DOHH2 (cell line): ENCODE data around the gene ZMIZ1.

Source experiments
- H3F3A ChIP-seq: fragments of 200-600 bp; sonication (generic), shearing (Covaris generic); 2 replicates; pipeline ENCODE4 v1.6.0; 2016; ENCODE audit warnings: antibody characterized with exemption, mild to moderate bottlenecking; ENCODE audit not compliant: control insufficient read depth, insufficient read depth
- H3K27ac ChIP-seq: fragments of 200-600 bp; sonication (generic); 2 replicates; pipeline ENCODE4 v1.5.1; 2014; ENCODE audit warnings: low read depth, mild to moderate bottlenecking, low read length, moderate library complexity
- H3K27me3 ChIP-seq: fragments of 200-600 bp; sonication (generic); 2 replicates; pipeline ENCODE4 v1.6.1; 2014; ENCODE audit warnings: mild to moderate bottlenecking, low read length, mixed read lengths; ENCODE audit not compliant: control insufficient read depth
- H3K36me3 ChIP-seq: fragments of 200-600 bp; sonication (generic); 2 replicates; pipeline ENCODE4 v1.6.1; 2014; ENCODE audit warnings: mild to moderate bottlenecking, low read length, moderate library complexity, mixed read lengths; ENCODE audit not compliant: control insufficient read depth
- H3K4me1 ChIP-seq: fragments of 200-600 bp; sonication (generic); 2 replicates; pipeline ENCODE4 v1.6.1; 2014; ENCODE audit warnings: mild to moderate bottlenecking, low read length, mixed read lengths; ENCODE audit not compliant: control insufficient read depth
- H3K4me2 ChIP-seq: fragments of 200-600 bp; sonication (generic); 2 replicates; pipeline ENCODE4 v1.6.0; 2014; ENCODE audit warnings: mild to moderate bottlenecking, low read length, moderate library complexity
- H3K4me3 ChIP-seq: fragments of 200-600 bp; sonication (generic); 2 replicates; pipeline ENCODE4 v1.5.1; 2014; ENCODE audit warnings: mild to moderate bottlenecking, low read length, mixed read lengths
- H3K79me2 ChIP-seq: fragments of 200-600 bp; sonication (generic); 2 replicates; pipeline ENCODE4 v1.6.1; 2014; ENCODE audit warnings: mild to moderate bottlenecking, low read length, mixed read lengths; ENCODE audit not compliant: control insufficient read depth
- H3K9me2 ChIP-seq: fragments of 200-600 bp; sonication (generic); replicated peaks from 2 replicates; pipeline ENCODE4 v1.6.1; 2014; ENCODE audit warnings: mild to moderate bottlenecking, low read length, mixed read lengths; ENCODE audit not compliant: control insufficient read depth
- H3K9me3 ChIP-seq: fragments of 200-600 bp; sonication (generic); 2 replicates; pipeline ENCODE4 v1.6.1; 2014; ENCODE audit warnings: antibody characterized with exemption, low read length, mixed read lengths; ENCODE audit not compliant: control insufficient read depth, insufficient read depth
- H4K20me1 ChIP-seq: fragments of 200-600 bp; sonication (generic); 2 replicates; pipeline ENCODE4 v1.6.0; 2014; ENCODE audit warnings: low read depth, mild to moderate bottlenecking, antibody characterized with exemption, low read length, moderate library complexity; ENCODE audit not compliant: control insufficient read depth, insufficient read depth
- CTCF ChIP-seq: fragments of 200-600 bp; sonication (generic); IDR thresholded peaks from one replicate; pipeline ENCODE4 v1.5.1; 2014; ENCODE audit warnings: antibody characterized with exemption, mild to moderate bottlenecking, low read depth, low read length; ENCODE audit not compliant: poor library complexity, severe bottlenecking
- EZH2phosphoT487 ChIP-seq: fragments of 200-600 bp; sonication (generic); IDR thresholded peaks from 2 replicates; pipeline ENCODE4 v1.6.1; 2017; ENCODE audit warnings: borderline replicate concordance, mild to moderate bottlenecking, antibody characterized with exemption, low read length, moderate library complexity, mixed read lengths

Gene ZMIZ1

GRCh38 chr10:79350407-79351154, 281.8 kb downstream of the ZMIZ1 start:
- Histone ChIP-seq H3K36me3 (peaks cover 80% of the 10 kb centered on the region), H3K27ac (no peak overlapping the region), H3K27me3 (no peaks in the 10 kb centered on the region), H3K4me1 (peaks cover 25% of the 10 kb centered on the region), H3K79me2 (peaks cover 44% of the 10 kb centered on the region), H3F3A (0 out of 2 replicates have a peak, but pooled peaks cover 4% of the 10 kb centered on the region), H3K4me3 (no peak overlapping the region), H3K4me2 (no peak overlapping the region), H3K9me3 (no peaks in the 10 kb centered on the region), H3K9me2 (no peaks in the 10 kb centered on the region), H4K20me1 (peaks cover 34% of the 10 kb centered on the region; the same call in 1 of the 2 replicates)
- TF ChIP-seq CTCF (no peak), EZH2phosphoT487 (no peak)

GRCh38 chr10:79351332-79351731, 282.6 kb downstream of the ZMIZ1 start:
- Histone ChIP-seq H4K20me1 (peaks cover 34% of the 10 kb centered on the region; the same call in 1 of the 2 replicates), H3K9me2 (no peaks in the 10 kb centered on the region), H3K36me3 (peaks cover 87% of the 10 kb centered on the region)

GRCh38 chr10:79352035-79352877, 283.5 kb downstream of the ZMIZ1 start:
- Histone ChIP-seq H3K36me3 (peaks cover 92% of the 10 kb centered on the region), H3K9me2 (no peaks in the 10 kb centered on the region), H3K4me1 (peaks cover 16% of the 10 kb centered on the region), H3K27me3 (no peaks in the 10 kb centered on the region), H3K4me2 (no peak overlapping the region), H4K20me1 (peaks cover 34% of the 10 kb centered on the region; the same call in 1 of the 2 replicates), H3F3A (0 out of 2 replicates have a peak, but pooled peaks cover 7% of the 10 kb centered on the region), H3K9me3 (no peaks in the 10 kb centered on the region), H3K79me2 (peaks cover 44% of the 10 kb centered on the region), H3K27ac (no peak overlapping the region), H3K4me3 (no peak overlapping the region)
- TF ChIP-seq EZH2phosphoT487, result no peak
- TF ChIP-seq CTCF, result no peak

More at GRCh38 chr10:79351332-79351731, 282.6 kb downstream of the ZMIZ1 start:
- no peak overlapping the region for H3K27ac ChIP-seq
- H3K4me3 ChIP-seq, result no peak overlapping the region
- TF ChIP-seq EZH2phosphoT487 (no peak), CTCF (no peak)
- H3F3A ChIP-seq, result 0 out of 2 replicates have a peak, but pooled peaks cover 4% of the 10 kb centered on the region
- H3K9me3 ChIP-seq, result no peaks in the 10 kb centered on the region
- H3K4me2 ChIP-seq, result no peak overlapping the region
- peaks cover 44% of the 10 kb centered on the region for H3K79me2 ChIP-seq
- H3K27me3 ChIP-seq, result no peaks in the 10 kb centered on the region
- H3K4me1 ChIP-seq, result peaks cover 25% of the 10 kb centered on the region
